Measurements from ENCODE around the gene TXNRD1. TPM values are rescaled to one million over a fixed set of nuclear protein-coding genes. Genes with fewer than 3 reads are reported as not detected.
"Not testable (repeated sequence)": the region's sequence is repeated elsewhere in the genome, so short reads cannot be mapped to it uniquely, and the experiment has no call there.

Gene TXNRD1
- total and polyA plus RNA-seq, 8 donors: 54.6 to 174 (median 61.1) TPM

GRCh38 chr12:104207416-104208205 is 8.0 kb upstream of the TXNRD1 start:
- Histone ChIP-seq H3K9me3 (no peaks in the 10 kb centered on the region), H3K27ac (no peak overlapping the region), H3K27me3 (no peaks in the 10 kb centered on the region), H3K36me3 (no peaks in the 10 kb centered on the region), H3K4me1 (no peaks in the 10 kb centered on the region), H3K4me3 (no peak overlapping the region)
- intact Hi-C loops (cut with DNase I): loop anchor here in 1 of 2 donors (5.0 kb wide), 1 partner anchor 150 kb away; no protein-coding TSS in a partner anchor
- ATAC-seq: no peak
- TF ChIP-seq CTCF (IDR thresholded peaks at IDR 0.05): no peak
- no peak for DNase-seq

- H3K36me3 ChIP-seq: no peaks in the 10 kb centered on the region
- no peaks in the 10 kb centered on the region for H3K9me3 ChIP-seq
- TF ChIP-seq CTCF (IDR thresholded peaks at IDR 0.05): no peak
- H3K27ac ChIP-seq: no peak overlapping the region
- H3K4me1 ChIP-seq: peaks cover 3 to 15% of the 10 kb centered on the region in 2 donors
- peaks cover 0 to 10% of the 10 kb centered on the region in 2 donors for H3K27me3 ChIP-seq
- no peak for DNase-seq
- intact Hi-C loops (cut with DNase I): no loop called here
- no peak for ATAC-seq
- H3K4me3 ChIP-seq: no peak overlapping the region
Measured at GRCh38 chr12:104212516-104212915, 3.1 kb upstream of the TXNRD1 start.

- peaks cover 3 to 20% of the 10 kb centered on the region in 2 donors for H3K4me1 ChIP-seq
- intact Hi-C loops (cut with DNase I): no loop called here
- H3K4me3 ChIP-seq: no peak overlapping the region
- DNase-seq (no peak), ATAC-seq (no peak)
- peaks cover 0 to 10% of the 10 kb centered on the region in 2 donors for H3K27me3 ChIP-seq
- H3K27ac ChIP-seq: no peak overlapping the region
- no peak for TF ChIP-seq CTCF (IDR thresholded peaks at IDR 0.05)
- no peaks in the 10 kb centered on the region for H3K9me3 ChIP-seq
- no peaks in the 10 kb centered on the region for H3K36me3 ChIP-seq
Measured at GRCh38 chr12:104213952-104214351, 1.6 kb upstream of the TXNRD1 start.

- peaks cover 10 to 36% of the 10 kb centered on the region in 2 donors for H3K4me1 ChIP-seq
- H3K36me3 ChIP-seq: no peaks in the 10 kb centered on the region
- H3K27ac ChIP-seq: peak overlapping the region in 1 of 2 donors; percentile 62
- intact Hi-C loops (cut with DNase I): no loop called here
- no peak for ATAC-seq
- peak overlapping the region in 1 of 2 donors; percentile 53 for H3K4me3 ChIP-seq
- TF ChIP-seq CTCF (IDR thresholded peaks at IDR 0.05): no peak
- no peak for DNase-seq
- H3K9me3 ChIP-seq: no peaks in the 10 kb centered on the region
- H3K27me3 ChIP-seq: peaks cover 0 to 10% of the 10 kb centered on the region in 2 donors
Measured at GRCh38 chr12:104216521-104216924, 944 bp downstream of the TXNRD1 start.

GRCh38 chr12:104218506-104218905 is 2.9 kb downstream of the TXNRD1 start:
- peak overlapping the region; percentile 79 for H3K27ac ChIP-seq
- H3K4me3 ChIP-seq; H3K36me3 ChIP-seq; DNase-seq; ATAC-seq; intact Hi-C loops (cut with DNase I); H3K9me3 ChIP-seq: not testable (repeated sequence)
- H3K27me3 ChIP-seq: peaks cover 0 to 10% of the 10 kb centered on the region in 2 donors
- H3K4me1 ChIP-seq: peaks cover 10 to 36% of the 10 kb centered on the region in 2 donors

Data from left lung (tissue), 10 donors.